GM21381 (cell line): ENCODE measurements around the gene ZNHIT2.
A peak's percentile ranks its signal among the peaks of the same experiment; 100 is the strongest.
"Not testable (repeated sequence)": the region's sequence is repeated elsewhere in the genome, so short reads cannot be mapped to it uniquely, and the experiment has no call there.

Experiments used
- ATAC-seq: cut with Tn5 transposase; IDR thresholded peaks from one replicate; pipeline ENCODE4 v1.9.1; 2021; ENCODE audit warnings: mild to moderate bottlenecking, moderate library complexity; ENCODE audit not compliant: unreplicated experiment

ZNHIT2 gene

DNA sequence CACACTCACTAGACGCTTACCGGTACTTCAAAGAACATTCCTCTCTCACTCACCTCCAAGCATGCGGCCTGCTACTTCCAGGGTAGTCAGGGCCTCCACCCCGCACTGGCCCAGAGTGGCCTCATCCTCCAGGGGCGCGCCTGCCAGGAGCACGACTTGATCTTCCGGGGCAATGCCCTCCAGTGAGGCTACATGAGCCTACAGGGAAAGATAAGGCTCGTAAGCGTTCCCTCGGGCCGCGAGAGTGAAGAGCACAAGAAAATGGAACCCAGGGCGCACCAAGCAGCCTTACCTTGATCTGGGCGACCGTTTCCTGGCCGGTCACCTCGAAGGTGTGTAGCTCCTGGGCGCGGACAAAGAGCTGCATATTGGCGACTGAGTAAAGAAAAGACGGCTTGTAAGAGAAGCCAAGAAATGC, 4.0 kb upstream of the ZNHIT2 start:
- no peak for ATAC-seq

- no peak for ATAC-seq
These were observed 3.3 kb upstream of the ZNHIT2 start for GRCh38 chr11:65120831-65121230.

GRCh38 chr11:65119670-65119995, 2.1 kb upstream of the ZNHIT2 start:
- no peak for ATAC-seq

- not testable (repeated sequence) for ATAC-seq
These were observed 1.6 kb upstream of the ZNHIT2 start for GRCh38 chr11:65118891-65119669.

- ATAC-seq, result no peak
These were observed 766 bp upstream of the ZNHIT2 start for GRCh38 chr11:65118097-65118837.

- ATAC-seq, result no peak
These were observed 913 bp downstream of the ZNHIT2 start for GRCh38 chr11:65116370-65117205.

GRCh38 chr11:65115361-65116082, 2.0 kb downstream of the ZNHIT2 start:
- ATAC-seq, result no peak

DNA sequence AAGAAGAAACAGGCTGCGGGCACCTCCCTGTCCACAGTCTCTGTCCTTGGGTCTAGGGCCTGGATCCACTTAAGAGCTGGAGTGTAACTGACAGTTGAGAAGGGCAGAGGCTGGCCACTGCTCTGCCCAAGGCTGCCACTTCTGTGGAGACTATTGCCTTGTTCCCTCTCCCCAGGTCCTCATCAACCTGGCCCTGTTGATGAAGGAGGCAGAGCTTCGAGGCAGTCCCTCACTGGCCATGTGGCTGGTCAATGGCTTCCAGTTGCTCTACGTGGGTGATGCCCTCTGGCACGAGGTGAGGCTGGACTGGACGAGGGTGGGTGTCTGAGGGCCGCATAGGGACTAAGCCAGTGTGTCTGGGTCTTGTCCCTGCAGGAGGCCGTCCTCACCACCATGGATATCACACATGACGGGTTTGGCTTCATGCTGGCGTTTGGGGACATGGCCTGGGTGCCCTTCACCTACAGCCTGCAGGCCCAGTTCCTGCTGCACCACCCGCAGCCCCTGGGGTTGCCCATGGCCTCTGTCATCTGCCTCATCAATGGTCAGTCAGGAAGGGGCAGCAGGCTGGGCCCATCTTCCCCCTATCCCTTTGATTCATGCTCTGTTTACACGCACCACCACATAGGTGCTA, 2.8 kb downstream of the ZNHIT2 start:
- ATAC-seq, result no peak

DNA sequence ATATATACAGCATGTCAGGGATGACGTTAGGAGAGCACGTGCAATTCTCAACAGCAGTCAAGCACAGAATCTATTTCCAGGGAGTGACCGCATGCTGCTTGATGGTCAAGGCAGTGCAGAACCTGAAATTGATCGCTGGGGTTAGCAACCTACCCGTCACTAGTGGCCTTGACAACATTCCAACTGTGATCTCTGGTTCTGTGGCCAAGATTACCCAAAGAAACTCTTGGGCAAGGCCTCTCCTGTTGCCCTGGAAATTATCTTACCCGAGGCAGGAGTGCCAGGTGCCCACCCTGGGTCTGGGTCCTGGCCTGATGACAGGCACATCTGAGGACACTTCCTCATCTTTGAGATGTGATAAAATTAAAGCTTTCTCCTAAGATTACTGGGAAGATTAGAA, 3.7 kb downstream of the ZNHIT2 start:
- no peak for ATAC-seq

GRCh38 chr11:65113361-65113756, 4.1 kb downstream of the ZNHIT2 start:
- no peak for ATAC-seq

DNA sequence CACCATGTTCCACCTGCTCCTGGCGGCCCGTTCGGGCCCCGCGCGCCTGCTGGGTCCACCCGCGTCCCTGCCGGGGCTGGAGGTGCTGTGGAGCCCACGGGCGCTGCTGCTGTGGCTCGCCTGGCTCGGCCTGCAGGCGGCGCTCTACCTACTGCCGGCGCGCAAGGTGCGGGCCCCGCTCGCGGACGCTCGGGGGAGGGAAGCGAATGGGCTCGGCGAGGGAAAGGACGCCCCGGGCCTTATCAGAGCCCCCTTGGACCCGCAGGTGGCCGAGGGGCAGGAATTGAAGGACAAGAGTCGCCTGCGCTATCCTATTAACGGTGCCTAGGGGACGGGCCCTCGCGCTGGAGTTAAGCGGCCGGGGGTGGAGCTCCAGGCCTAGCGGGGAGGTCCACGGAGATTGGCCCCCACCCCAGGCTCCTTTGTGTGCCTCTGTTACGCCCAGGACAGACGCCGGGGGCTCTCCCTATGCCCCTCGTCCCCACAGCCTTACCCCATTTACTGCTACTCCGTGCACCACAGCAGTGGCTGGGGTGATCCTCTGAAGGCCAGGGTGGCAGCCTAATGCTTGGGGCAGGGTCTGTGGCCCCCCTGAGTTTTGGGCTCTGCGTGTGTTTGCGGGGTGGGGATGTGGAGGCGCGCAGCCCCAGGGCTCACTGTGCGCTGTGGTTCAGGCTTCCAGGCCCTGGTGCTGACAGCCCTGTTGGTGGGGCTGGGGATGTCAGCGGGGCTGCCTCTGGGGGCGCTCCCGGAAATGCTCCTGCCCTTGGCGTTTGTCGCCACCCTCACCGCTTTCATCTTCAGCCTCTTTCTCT, 4.7 kb downstream of the ZNHIT2 start:
- ATAC-seq, result no peak

DNA sequence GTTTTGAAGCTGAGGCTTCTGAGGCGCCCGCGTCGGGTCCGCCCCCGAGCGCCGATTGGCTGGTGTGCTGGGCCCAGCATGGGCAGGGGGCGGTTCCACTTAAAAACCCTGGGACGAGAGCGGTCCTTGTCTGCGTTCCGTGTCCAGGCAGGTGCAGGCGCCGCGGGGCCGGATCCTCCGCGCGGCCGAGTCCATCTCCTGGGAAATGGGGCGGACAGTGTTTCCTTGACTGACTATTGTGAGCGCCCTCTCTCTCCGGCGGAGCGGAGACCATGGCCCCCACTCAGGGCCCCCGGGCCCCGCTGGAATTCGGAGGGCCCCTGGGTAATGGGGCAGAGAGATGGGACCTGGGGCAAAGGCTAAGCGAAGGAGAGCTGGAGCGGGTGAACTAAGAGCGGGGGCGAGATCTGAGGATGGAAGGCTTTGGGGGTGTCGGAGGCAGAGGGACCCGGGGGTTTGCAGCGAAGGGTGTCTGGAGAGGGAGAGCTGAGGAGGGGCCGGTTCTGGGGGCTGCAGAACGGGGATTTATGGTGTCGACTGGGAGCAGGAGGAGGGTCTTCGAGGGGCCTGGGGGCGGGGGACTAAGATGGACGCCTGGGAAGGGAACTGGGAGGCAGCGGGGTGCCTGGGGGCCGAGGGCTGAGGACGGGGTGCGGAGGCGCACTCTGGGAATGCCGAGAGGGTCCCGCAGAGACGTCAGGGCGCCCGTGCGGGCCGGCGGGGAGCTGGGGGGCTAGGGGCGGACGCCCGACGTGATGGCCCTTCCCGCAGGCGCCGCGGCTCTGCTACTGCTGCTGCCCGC, 5.6 kb downstream of the ZNHIT2 start, which contains the start of gene TM7SF2:
TSS of gene TM7SF2 (plus strand) at position 129 of the 802 bp plus-strand sequence. CDS start at position 273, 144 bp downstream.
- peak; percentile 62 for ATAC-seq

GRCh38 chr11:65111159-65111743, 6.2 kb downstream of the ZNHIT2 start:
- ATAC-seq, result no peak

DNA sequence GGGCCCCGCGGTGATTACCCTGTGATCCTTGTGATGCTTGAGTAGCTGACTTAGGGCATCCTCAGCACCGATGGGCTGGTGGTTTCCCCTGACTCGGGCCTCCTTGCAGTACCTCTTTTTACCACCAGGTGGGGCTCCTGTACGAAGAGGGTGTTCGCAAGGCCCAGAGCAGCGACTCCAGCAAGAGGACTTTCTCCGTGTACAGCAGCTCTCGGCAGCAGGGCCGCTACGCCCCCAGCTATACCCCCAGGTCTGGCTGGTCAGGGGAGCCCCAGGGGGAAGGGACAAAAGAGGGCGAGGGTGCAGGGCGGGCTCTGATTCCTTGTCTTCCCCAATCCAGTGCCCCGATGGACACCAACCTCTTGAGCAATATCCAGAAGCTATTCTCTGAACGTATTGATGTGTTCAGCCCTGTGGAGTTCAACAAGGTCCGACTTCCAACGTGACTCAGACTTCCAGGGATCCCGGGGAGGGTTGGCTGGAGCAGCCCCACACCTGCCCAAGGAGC, 7.1 kb downstream of the ZNHIT2 start:
- no peak for ATAC-seq

DNA sequence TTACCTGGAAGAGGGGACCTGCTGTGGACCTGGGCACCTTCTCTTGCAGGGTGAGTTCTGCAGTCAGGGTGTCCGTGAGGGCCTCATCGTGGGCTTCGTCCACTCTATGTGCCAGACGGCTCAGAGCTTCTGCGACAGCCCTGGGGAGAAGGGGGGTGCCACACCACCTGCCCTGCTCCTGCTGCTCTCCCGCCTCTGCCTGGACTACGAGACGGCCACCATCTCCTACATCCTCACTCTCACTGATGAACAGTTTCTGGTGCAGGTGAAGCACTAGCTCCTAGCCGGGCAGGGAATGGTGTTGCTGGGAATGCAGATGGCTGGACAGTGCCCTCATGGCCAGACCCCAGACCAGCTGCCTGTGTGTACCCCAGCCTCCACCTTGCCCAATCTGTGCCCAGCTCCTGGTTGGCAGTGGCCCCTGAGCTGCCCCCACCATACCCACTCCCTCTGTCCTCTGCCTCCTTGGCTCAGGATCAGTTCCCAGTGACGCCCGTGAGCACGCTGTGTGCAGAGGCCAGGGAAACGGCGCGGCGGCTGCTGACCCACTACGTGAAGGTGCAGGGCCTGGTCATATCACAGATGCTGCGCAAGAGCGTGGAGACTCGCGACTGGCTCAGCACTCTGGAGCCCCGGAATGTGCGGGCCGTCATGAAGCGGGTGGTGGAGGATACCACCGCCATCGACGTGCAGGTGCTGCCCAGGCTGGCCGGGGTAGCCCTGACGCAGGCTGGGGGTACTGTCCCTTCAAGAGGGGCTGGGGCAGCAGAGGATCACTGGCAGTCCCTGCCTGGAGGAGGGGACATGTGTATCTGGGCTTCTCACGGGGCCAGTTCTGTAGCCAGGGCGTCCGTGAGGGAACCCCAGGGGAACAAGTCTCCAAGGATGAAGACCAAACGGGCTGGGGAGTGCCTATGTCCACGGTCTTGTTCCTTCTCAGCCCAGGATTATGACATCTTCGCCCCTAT, 8.0 kb downstream of the ZNHIT2 start:
- no peak for ATAC-seq

DNA sequence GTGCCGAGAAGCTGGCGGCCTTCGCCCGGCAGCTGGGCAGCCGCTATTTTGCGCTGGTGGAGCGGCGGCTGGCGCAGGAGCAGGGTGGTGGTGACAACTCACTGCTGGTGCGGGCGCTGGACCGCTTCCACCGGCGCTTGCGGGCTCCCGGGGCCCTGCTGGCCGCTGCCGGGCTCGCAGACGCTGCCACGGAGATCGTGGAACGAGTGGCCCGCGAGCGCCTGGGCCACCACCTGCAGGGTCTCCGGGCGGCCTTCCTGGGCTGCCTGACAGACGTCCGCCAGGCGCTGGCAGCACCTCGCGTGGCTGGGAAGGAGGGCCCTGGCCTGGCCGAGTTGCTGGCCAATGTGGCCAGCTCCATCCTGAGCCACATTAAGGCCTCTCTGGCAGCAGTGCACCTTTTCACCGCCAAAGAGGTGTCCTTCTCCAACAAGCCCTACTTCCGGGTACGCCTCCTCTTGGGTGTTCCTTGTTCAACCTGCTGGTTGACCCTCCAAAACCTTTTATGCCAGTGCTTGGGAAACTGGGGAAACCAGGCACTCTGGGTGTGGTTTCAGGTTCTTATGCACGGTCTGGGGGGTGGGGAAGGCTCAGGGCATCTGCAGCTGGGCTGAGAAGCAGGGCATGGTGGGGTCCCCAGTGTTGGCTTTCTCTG, 8.9 kb downstream of the ZNHIT2 start:
- ATAC-seq, result no peak
